SW480 (cell line): ENCODE data around the gene NCOA5.

ENCODE experiments used
- DNase-seq: peaks from one replicate; pipeline ENCODE4 v3.0.0-alpha.2; 2016; ENCODE audit warnings: low spot score

The NCOA5 gene

DNA sequence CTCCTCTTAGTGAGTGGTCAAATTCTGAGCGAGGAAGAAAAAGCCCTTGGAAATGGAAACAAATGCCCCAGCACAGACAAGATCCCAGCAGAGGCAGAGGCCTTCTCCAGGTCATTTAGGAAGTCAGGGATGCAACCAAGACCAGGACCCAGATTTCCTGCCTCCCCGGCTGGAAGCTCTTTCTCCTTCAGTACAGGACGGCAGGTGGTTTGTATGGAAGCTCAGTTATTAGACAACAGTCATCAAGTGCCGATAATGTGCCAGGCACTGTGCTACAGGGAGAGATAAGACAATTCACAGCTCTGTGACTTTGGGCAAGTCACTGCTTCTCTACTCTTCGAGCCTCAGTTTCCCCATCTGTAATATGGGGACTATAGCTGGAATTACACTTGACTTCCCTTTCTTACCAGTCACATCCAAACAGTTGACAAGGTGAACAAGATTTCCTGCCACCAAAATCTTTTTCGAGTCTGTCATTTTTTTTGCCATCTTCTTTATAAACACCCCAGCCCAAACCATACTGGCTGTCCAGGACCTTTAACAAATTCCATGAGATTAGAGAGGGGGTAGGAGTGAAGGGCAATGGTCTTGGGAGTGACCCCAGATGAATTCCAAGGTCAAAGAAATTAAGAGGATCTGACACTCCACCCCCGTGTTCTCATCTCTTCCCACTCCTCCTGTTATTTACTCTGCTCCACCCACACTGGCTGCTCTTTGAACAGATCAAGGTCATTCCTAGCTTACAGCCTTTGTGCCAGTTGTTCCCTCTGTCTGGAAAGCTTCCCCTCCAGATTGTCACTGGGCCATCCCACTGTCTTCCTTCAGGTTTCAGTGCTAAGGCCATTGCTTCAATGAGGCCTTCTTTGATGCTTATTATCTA is 75.0 kb downstream of the NCOA5 start:
- no peak for DNase-seq

DNA sequence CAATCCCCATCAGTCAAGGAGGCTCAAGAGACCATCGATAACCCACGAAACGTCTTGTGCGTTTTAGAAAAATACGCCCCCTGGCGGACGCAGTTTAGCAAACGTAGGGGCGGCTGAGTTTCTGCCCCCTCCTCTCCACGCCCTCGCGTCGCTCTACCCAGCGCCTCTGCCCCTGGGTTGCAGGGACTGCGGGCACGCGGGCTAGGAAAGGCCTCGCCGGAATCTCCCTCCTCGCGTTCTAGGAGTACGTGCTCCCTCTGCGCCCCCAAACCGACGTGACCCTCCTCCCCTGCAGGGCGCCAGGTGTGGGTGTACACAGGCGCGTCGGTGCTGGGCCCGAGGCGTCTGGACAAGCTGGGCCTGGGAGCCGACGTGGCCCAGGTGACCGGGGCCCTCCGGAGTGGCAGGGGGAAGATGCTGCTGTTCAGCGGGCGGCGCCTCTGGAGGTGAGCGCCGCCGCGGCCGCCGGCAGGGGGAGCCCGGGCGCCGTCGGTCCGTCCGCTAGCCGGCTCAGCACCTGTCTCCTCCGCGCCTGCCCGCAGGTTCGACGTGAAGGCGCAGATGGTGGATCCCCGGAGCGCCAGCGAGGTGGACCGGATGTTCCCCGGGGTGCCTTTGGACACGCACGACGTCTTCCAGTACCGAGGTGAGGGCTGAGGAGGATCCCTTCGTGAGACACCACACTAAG is 75.8 kb downstream of the NCOA5 start:
- peak; percentile 81 for DNase-seq

DNA sequence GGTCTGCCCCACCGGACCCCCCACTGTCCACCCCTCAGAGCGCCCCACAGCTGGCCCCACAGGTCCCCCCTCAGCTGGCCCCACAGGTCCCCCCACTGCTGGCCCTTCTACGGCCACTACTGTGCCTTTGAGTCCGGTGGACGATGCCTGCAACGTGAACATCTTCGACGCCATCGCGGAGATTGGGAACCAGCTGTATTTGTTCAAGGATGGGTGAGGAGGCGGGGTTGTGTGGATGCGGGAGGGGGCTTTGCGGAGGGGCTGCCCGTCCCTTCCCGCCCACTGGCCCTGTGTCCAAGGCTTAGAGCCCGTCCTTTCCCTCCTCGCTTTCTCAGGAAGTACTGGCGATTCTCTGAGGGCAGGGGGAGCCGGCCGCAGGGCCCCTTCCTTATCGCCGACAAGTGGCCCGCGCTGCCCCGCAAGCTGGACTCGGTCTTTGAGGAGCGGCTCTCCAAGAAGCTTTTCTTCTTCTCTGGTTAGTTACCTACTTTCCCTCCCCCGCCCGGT is 76.4 kb downstream of the NCOA5 start:
- no peak for DNase-seq

DNA sequence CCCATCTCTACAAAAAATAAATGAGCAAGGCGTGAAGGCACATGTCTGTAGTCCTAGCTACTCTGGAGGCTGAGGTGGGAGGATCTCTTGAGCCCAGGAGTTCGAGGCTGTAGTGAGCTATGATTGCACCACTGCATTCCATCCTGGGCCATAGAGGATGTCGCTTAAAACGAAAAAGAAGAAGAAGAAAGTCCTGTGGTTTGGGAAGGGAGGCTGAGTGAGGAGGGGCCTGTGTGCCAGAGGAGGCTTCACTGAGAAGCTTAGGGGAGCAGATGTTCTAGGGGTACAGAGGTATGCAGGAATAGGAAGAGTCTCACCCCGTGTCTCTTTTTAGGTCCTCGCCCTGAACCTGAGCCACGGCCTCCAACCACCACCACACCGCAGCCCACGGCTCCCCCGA is 76.8 kb downstream of the NCOA5 start:
- no peak for DNase-seq

DNA sequence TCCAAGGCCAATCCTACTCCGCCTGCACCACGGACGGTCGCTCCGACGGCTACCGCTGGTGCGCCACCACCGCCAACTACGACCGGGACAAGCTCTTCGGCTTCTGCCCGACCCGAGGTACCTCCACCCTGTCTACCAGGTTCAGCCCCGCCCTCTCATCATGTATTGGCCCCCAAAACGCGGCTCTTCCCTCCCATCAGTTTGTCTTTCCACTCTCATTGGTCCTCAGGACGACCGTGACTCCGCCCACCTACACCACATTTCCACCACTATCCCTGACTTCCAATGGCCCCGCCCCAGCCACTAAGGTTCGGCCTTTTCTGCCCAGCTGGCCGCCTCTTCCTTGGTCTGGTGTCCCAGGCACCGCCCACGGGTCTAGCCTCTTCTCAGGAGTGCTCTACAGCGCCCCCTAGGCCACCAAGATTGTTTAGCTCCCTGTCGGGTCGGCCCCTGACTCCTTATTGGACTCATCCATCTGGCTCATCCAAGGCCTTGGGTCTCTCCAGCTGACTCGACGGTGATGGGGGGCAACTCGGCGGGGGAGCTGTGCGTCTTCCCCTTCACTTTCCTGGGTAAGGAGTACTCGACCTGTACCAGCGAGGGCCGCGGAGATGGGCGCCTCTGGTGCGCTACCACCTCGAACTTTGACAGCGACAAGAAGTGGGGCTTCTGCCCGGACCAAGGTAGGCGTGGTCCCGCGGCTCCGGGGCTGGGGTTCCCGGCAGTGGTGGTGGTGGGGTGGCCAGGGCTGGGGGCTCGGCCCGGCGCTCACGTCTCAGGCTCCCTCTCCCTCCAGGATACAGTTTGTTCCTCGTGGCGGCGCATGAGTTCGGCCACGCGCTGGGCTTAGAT is 77.9 kb downstream of the NCOA5 start:
- DNase-seq = peak; percentile 42
